CD4-positive, alpha-beta T cell treated with Interleukin-4 for 1 hour (primary cell): Measurements from ENCODE around the gene NUPR1.
"Not testable (repeated sequence)": the region's sequence is repeated elsewhere in the genome, so short reads cannot be mapped to it uniquely, and the experiment has no call there.

Source experiments
- DNase-seq, 2 donors: peaks; one replicate each; pipeline ENCODE4 v3.0.0-alpha.2; 2020 to 2022

NUPR1 gene

DNA sequence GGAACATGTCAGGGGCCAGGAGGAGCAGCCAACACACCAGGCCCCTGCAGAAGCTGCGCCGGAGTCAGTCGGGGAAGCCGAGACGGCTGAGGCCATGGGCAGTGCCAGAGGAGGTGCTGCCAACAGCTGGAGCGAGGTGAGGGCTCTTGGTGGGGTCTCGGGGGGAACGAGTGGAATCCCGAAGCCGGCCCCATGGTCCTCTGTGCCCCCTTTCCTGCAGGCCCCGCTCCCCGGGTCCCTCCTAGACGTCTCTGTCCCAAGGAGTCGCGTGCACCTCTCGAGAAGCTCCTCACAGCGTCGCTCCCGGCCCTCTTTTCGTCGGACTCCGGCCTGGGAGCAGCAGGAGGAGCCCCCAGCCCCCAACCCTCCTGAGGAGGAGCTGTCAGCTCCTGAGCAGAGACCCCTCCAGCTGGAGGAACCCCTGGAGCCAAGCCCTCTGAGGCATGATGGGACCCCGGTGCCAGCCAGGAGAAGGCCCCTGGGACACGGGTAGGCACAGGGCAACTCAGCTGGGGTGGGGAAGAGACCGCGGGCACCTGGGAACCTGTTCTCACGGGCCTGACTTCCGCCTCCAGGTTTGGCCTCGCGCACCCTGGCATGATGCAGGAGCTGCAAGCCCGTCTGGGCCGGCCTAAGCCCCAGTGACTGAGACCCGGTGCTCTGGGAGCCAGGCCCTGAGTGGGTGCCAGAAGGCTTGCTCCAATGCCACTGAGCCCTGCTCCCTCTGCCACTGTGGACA, 40.7 kb downstream of the NUPR1 start:
- no peak for DNase-seq

DNA sequence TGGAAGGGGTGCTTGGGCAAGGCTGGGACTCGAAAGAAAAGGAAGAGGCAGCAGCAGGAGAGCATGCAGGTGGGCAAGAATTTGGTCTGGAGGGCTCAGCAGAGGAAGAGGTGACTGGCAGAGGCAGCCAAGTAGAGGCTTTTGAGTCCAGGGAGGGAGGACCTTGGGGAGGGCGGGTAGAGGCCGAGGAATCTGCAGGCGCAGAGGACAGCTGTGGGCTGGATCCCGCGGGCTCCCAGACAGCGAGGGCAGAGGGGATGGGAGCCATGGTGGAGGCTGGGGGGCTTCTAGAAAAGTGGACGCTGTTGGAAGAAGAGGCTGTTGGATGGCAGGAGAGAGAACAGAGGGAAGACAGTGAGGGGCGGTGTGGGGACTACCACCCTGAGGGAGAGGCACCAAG, 41.4 kb downstream of the NUPR1 start:
- no peak for DNase-seq

DNA sequence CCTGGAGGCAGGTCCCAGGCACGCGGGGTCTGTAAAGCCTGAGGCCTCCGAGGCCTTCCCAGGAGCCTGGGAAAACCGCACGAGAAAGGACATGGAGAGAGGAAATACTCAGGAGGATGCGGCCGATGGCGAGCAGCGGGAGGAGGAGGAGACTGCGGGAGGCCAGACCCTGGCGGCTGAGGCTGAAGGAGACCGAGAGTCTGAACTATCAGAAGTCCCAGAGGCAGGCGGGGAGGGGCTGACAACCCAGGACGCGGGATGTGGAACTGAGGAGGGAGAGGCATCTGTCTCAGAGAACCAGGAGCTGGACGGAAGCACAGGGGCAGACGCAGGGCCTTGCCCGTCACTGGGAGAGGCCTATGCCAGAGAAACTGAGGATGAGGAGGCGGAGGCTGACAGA, 41.9 kb downstream of the NUPR1 start:
- no peak for DNase-seq

DNA sequence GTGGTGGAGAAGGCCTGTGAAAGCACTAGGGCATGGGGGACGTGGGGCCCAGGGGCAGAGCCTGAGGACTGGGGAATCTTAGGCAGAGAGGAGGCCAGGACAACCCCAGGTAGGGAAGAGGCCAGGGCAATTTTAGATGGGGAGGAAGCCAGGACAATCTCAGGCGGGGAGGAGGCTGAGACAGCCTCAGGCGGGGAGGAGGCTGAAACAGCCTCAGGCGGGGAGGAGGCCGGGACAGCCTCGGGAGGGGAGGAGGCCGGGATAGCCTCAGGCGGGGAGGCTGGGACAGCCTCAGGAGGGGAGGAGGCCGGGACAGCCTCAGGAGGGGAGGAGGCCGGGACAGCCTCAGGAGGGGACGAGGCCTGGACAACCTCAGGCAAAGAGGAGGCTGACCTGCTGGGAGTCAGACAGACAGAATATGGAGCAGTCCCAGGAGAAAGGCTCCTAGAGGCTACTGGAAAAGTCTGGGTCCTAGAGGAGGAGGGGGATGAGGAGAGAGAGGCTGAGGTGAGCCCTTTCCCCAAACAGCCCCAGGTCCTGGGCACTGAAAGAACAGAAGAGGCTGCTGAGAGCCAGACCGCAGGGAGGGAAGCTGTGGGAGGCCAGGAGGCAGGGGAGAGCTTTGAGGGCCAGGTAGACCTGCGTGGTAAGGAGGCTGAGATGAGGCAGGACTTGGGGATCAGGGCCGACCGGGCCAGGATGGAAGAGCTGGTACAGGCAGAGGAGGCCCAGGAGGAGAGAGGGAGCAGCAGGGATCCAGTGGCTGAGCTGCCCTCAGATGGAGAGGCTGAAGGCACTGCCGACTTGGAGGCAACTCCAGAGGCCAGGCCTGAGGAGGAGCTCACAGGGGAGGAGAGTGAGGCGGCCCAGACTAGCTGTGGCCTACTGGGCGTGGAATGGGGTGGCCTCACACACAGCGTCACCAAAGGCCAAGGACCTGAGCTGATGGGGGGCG, 42.7 kb downstream of the NUPR1 start:
- no peak for DNase-seq

DNA sequence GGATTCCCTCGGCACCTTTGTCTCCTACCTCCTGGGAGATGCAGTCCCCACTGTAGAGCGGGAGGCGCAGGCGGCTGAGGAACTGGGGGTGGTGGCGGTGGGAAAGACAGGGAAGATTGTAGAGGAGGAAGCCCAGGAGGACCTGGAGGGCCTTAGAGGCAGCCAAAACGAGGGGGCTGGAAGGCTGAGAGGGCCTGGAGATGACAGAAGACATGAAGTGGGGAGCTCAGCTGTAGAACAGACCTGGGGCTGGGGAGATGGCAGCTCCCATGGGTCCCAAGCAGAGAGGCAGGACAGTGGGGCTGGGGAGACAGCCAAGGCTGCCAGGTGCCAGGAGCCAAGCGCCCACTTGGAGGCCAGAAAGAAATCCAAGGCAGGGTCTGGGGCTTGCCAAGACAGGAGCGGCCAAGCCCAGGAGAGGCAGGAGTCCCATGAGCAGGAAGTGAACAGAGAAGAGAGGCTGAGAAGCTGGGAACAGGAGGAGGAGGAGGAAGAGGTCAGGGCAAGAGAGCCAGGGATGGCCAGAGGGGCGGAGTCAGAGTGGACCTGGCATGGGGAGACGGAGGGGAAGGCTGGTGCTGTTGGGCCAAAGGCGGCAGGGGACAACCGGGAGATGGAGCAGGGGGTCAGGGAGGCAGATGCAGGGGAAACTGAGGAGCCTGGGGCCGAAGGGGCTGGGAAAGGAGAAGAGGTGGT, 43.5 kb downstream of the NUPR1 start:
- DNase-seq, result no peak

DNA sequence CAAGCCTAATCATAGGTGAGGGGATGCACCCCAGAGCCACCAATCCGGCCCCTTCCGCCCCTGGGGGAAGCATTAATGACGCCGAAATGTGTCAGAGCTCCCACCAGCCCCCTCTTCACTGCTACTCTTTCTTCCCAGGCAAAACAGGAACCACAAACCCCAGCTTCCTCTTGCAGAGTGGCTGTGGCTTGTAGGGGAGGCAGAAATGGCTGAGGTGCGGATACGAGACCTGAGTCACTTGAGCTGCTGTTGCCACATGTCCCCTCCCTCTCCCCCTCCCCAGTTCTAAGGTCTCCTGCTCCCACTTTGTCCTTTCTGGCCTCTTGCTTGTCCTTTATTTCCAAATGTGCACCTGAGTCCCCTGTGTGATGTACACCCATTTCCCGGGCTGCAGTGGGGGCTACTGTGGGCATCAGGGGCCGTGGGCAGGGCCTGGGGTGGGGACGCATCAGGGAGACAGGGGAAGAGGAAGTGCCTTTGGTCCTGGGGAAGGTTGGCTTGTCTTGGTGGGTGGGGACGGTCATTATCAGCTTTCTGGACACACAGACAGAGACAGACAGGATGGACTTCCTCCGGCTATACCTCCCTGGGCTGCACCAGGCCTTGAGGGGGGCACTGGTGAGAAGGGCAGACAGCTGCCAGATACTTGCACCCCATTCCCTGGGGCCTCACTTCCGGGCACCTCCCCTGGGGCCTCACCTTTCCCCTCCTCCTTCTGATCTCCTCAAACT, 44.5 kb downstream of the NUPR1 start, which contains the start of gene APOBR:
TSS of gene APOBR (plus strand) at position 523 of the 731 bp plus-strand sequence. CDS start at position 562, 39 bp downstream.
- peak; percentile 92 to 93 for DNase-seq

DNA sequence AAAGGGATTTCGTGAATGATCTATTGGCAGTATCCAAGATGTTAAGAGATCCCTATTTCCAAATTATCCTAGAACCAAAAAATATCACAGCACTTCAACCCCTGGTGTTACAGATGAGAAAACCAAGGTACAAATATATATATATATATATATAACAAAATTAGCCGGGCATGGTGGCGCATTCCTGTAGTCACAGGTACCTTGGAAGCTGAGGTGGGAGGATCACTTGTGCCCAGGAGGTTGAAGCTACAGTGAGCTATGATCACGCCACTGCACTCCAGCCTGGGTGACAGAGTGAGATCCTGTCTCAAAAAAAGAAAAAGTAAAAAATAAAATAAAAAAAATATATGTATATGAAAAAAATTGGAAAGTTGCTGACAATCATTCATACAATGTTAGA, 46.3 kb downstream of the NUPR1 start:
- no peak for DNase-seq

DNA sequence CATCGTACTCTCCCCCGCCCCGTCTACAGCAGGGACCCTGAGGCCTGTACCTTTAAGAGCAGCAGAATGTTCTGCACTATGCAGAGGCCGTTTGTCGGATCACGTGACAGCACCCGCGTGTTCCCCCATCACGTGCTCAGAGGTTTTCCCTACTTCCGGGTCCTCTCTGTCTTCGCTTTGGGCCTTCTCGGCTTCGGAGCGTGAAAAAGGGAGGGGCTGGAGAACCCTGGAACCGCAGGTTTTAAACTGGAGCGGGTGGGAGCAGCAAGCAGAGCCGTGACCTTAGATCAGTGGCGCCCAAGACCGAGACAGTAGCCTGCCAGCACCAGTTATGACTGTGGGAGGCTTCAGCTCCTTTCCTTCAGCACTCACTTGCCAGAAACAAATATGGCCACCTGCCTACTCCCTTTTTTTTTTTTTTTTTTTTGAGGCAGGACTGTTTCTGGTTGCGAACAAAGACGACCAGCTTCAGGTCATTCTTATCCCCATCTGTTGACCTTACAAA, 46.8 kb downstream of the NUPR1 start, which contains the start of gene CLN3:
TSS of gene CLN3 (minus strand) at position 105 of the 505 bp plus-strand sequence. CDS start 315 bp downstream, outside the sequence.
- DNase-seq, result peak; percentile 93

DNA sequence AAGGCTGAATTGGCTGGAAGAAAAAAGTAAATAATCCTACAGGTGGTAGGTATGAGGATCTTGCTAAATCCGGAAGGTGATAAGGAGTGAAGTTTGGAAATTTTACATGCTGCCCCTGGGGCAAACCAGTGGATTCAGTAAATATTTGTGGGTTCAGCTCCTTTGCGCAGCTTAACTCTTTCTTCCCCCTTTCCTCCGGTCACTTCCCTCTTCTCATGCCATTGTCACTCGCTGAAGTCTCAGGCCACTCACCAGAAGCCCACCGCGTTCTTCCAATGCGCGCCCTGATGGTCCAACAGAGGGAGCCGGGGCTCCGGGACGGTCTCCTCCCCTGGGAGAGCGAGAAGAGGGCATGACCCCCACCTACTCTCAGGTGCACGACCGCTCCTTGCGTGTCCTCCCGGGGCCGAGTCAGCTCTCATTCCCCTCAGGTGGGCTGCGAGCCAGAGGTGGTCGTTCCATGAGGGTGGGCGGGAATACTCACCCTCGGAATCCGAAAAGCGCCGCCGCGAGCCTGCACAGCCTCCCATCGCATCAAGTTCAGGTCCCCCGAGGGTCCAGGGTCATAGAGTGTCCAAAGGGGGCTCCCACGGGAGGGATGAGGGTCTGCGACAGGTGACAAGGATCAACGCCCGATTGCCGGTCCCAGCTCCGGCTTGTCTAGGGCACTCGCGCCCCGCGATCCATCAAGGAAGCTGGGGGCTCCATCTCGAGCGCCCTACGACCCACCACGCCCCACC, 47.4 kb downstream of the NUPR1 start:
- no peak for DNase-seq

DNA sequence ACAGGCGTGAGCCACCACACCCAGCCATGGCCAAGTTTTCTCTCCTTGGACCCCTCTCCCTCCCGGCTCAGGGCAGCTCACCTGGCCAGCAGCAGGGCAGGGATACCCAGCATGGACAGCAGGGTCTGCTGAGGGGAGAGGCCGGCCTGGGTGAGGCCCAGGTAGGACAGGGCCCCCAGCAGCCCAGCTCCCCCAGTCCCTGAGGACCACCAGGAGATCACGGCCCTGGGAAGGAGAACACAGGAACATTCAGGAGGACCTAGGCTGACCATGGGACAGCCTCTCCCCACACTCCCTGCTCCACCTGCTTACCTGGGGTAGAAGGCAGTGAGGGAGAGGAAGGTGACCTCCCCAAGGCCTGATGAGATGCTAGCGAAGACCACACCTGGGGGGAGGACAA, 52.5 kb downstream of the NUPR1 start:
- DNase-seq, result no peak

DNA sequence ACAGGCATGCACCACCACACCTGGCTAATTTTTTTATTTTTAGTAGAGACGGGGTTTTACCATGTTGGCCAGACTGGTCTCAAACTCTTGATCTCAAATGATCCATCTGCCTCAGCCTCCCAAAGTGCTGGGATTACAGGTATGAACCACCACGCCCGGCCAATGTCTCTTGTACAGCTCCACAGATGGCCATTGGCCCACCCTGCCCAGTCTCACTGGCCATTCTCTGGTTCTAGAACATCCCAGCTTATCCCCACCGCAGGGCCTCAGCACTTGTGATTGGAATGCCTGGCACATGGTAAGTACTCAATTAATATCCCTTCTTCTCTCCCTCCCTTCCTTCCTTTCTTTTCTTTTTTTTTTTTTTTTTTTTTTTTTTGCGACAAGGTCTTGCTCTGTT, 55.4 kb downstream of the NUPR1 start:
- not testable (repeated sequence) for DNase-seq
